VCaP (cell line): Measurements from ENCODE around the gene WDR4.
"Not testable (repeated sequence)": the region's sequence is repeated elsewhere in the genome, so short reads cannot be mapped to it uniquely, and the experiment has no call there.

Source experiments
- H3K27ac ChIP-seq: fragments of 450-650 bp; 2 replicates; pipeline ENCODE4 v1.5.1; 2017
- CTCF ChIP-seq: fragments of 450-650 bp; conservative IDR thresholded peaks from 2 replicates; pipeline ENCODE4 v1.5.1; 2017; ENCODE audit warnings: mild to moderate bottlenecking, moderate library complexity

Gene WDR4

GRCh38 chr21:42845296-42845965 lies 33.9 kb downstream of the WDR4 start:
- TF ChIP-seq CTCF = no peak
- peak overlapping the region; percentile 74 for H3K27ac ChIP-seq

- H3K27ac ChIP-seq = peak overlapping the region; percentile 74
- no peak for TF ChIP-seq CTCF
These were observed 34.8 kb downstream of the WDR4 start for GRCh38 chr21:42844411-42845113.

- TF ChIP-seq CTCF = no peak
- no peak overlapping the region for H3K27ac ChIP-seq
These were observed 36.3 kb downstream of the WDR4 start for GRCh38 chr21:42843056-42843455.

DNA sequence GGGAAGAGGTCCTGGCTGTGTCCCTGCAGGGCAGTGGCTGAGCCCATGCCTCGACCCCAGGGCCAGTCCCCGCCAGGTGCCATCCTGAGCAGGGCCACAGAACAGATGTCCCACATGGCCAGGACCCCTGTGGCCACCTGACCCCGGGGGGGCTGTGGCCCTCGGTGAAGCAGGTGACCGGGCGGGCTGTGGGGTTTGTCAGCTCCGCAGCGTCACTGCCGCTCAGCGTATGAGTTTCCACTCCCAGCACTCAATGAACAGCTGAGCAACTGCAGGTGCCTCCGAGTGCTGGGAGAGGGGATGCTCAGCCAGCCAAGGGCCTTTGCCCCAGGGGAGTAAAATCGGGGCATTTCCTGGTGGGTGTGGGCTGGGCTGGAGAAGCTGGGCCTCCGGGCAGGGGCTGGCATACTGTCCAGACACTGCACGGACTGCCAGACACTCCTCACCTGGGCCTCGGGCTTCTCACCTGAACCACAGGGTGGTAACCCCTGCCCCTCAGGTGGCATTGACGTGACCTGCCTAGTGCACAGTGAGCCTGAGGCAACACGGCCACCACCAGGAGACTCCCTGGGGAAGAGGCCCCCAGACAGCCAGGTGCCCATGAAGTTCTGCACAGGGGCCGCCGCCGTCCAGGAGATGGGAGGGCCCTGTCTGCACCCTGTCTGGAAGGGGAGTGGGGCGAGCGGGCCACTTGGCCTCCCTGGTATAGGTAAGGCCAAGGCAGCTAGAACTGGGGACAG lies 37.3 kb downstream of the WDR4 start:
- not testable (repeated sequence) for H3K27ac ChIP-seq

GRCh38 chr21:42841156-42841915 lies 38.0 kb downstream of the WDR4 start:
- no peak overlapping the region for H3K27ac ChIP-seq
- no peak for TF ChIP-seq CTCF

DNA sequence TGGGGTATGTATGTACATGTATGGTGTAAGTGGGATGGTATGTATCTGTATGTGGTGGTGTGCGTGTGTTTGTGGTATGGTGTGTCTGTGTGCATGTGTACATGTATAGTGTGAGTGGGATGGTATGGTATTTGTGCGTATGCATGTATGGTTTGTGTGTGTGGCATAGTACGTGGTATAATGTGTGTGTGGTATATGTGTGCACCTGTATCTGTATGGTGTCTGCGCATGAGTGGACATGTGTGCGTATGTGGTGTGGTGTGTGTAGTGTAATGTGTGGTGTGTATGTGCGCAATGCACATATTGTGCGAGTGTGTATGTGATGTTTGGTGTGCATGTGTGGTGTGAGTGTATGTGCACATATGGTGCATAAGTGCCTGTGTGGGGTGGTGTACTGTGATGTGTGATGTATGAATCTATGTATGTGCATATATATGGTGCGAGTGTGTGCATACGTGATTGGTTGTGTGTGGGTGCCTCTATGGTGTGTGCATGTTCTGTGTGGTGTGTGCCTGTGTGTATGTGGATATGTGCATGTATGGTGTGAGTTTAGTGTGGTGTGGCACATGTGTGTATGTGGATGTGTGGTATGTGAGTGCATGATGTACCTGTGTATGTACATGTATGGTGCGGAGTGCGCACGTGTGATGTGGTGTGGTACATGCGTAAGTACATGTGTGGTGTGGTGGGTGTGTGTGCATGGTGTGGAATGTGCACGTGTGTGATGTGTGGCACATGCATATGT lies 38.8 kb downstream of the WDR4 start:
- no peak for TF ChIP-seq CTCF
- H3K27ac ChIP-seq = no peak overlapping the region
